Measurements from ENCODE around the gene TIE1.

GRCh38 chr1:43276673-43277072 is 24.1 kb upstream of the TIE1 start:
- TF ChIP-seq POLR2A (IDR thresholded peaks at IDR 0.05) (no peak), POLR2AphosphoS5 (IDR thresholded peaks at IDR 0.05) (no peak)

Measured in upper lobe of left lung (tissue), 4 donors.